SU-DHL-6 (cell line): ENCODE data around the gene ATP9B.

Source experiments
- EZH2phosphoT487 ChIP-seq: fragments of 200-600 bp; sonication (generic), shearing (Covaris generic); conservative IDR thresholded peaks from 2 replicates; pipeline ENCODE4 v1.6.1; 2018; ENCODE audit warnings: mild to moderate bottlenecking, antibody characterized with exemption, low read length, moderate library complexity, mixed read lengths
- TF ChIP-seq, protein P1 (sequence below): fragments of 200-600 bp; sonication (generic); IDR thresholded peaks from one replicate; pipeline ENCODE4 v1.5.1; 2017; ENCODE audit warnings: antibody characterized with exemption, mild to moderate bottlenecking, low read length, moderate library complexity; ENCODE audit not compliant: insufficient read depth, poor library complexity, severe bottlenecking

DNA sequence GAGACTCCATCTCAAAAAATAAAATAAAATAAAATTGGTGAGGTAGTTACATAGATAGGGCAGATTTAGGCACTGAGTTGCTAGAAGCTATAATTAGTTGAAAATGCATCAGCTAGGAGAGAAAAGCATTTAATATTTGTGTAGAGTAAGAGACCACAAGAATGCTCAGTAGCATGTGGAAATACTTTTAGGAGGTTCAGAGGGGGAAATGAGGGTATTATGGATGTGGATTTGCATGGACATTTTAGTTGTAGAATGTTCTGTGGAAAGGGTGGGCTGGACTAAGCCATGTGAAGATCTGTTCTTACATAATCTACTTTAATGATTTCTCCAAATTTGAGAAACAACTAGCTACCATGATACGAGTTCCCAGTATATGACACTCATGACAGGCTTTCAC, 95.5 kb downstream of the ATP9B start:
- TF ChIP-seq EZH2phosphoT487: no peak
- TF ChIP-seq, protein P1, sequence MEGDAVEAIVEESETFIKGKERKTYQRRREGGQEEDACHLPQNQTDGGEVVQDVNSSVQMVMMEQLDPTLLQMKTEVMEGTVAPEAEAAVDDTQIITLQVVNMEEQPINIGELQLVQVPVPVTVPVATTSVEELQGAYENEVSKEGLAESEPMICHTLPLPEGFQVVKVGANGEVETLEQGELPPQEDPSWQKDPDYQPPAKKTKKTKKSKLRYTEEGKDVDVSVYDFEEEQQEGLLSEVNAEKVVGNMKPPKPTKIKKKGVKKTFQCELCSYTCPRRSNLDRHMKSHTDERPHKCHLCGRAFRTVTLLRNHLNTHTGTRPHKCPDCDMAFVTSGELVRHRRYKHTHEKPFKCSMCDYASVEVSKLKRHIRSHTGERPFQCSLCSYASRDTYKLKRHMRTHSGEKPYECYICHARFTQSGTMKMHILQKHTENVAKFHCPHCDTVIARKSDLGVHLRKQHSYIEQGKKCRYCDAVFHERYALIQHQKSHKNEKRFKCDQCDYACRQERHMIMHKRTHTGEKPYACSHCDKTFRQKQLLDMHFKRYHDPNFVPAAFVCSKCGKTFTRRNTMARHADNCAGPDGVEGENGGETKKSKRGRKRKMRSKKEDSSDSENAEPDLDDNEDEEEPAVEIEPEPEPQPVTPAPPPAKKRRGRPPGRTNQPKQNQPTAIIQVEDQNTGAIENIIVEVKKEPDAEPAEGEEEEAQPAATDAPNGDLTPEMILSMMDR: no peak
